ENCODE results near the gene GPR78.
"Not testable (repeated sequence)": the region's sequence is repeated elsewhere in the genome, so short reads cannot be mapped to it uniquely, and the experiment has no call there.

Gene GPR78

DNA sequence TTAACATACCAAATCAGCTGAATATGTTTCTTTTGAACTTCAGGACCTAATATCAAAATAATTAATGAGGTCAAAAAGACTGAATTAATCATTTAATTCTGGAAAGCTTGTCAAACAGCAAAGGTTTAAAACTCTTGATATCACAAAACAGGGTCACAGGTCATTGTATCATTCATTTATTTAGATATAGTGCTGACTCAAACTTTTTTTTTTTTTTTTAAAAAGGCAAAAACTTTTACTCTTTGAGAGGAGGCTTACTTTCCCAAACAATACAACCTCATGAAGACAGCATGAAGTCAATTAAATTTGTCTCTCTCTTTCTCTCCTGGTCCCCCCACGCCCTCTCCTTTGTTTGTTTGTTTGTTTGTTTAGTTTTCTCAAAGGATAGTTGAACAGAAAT is 15.6 kb upstream of the GPR78 start:
- no peak for DNase-seq (ENCODE audit: low read depth in 2 of 2)

DNA sequence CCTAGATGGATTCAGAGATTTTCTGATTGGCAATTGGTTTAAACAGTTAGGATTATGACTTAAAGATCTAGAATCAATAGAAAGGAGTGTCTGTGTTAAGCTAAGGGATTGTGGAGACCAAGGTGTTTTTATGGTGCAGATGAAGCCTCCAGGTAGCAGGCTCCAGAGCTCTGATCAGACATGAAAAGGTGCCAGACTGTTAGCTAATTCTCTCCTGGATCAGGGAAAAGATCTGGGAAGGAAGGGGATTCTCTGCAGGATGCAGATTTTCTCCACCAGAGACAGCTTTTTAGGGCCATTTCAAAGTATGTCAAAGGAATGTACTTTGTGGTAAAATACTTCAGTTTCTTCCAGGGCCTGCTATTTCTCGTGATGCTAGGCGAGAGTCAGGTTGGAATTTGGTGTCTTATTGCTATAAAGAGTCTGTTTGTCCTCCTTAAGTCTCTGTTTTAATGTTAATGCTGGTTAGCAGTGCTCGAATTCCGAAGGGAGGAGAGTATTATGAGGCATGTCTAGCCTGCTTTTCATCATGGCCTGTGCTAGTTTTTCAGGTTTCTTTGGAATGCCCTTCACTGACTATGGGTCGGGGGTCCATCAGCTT is 12.0 kb upstream of the GPR78 start:
- DNase-seq (ENCODE audit: low read depth in 2 of 2) = no peak

DNA sequence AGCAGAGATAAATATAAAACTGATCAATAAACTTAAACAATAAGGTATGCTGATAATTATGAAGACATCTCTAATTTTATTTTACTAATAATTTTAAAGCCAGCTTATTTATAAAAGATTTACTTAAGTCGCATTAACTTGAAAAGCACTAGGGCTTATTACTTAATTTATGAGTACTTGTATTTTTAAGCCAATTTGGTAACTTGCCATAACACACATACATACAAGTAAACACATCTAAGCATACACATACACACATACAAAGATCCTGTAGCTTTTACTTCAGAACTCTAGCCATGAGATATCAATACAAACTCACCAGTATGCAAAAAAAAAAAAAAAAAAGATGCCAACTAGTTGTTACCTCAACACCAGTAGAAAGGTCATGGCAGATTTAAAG is 10.0 kb upstream of the GPR78 start:
- no peak for DNase-seq (ENCODE audit: low read depth in 2 of 2)

DNA sequence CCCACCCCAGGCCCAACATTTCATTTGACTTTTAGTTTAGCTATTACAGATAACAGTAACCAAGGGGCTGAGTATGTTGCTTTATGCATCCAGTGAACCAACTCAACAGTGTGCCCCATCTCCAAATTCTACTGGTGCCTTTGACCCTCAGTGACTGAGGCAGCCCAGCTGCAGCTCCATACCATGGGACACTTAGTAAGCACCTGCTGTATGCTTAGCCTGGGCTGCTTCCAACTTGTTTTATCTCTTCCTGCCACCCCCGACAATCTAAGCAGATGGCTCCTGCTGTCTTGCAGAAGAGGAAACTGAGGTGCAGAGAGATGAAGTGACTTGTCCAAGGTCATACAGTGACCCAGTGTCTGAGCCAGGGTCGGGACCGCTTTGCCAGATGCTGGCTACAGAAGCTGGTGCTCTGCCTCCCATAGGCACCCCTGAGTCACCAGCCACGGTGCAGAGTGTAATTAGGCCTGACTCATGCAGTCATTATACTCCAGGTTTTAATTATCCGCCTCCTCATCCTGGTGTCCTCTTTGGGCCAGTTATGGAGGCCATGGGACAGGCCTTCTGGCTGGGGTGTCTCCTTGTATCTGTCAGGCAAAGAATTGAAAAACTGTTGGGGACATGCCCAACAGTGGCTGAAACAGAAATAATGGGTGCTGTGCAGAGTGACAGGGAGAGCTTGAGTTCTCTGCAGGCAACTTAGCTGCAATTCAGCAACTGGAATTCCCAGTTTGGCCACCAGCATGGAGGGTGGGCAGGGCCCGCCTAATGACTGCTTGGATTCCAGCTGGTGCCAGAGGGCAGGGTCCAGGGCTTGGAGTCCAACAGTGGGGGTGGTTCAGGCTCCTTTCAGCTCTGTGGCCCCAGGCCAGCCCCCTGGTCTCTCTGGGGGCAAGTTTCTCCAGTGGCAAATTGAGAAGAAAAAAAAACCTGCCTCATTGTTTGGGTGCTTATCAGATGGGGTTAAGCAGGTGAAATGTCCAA is 8.2 kb upstream of the GPR78 start:
- DNase-seq (ENCODE audit: low read depth in 2 of 2) = no peak

DNA sequence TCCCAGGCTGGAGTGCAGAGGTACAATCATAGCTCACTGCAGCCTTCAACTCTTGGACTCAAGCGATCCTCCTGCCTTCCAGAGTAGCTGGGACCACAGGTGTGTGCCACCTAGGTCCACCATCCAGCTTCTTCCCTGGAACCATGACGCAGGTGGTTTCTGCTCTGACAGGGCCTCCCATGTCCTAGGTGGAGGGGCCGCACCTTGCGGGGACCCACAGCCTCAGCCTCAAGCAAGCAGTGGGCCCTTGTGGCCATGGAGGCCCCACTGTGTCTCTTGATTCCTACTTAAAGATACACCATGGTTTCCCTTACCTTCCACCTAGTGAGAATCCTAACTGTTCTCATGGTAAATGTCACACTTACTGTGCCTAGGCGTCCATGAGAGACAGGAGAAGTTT is 6.9 kb upstream of the GPR78 start:
- DNase-seq (ENCODE audit: low read depth in 2 of 2) = no peak

DNA sequence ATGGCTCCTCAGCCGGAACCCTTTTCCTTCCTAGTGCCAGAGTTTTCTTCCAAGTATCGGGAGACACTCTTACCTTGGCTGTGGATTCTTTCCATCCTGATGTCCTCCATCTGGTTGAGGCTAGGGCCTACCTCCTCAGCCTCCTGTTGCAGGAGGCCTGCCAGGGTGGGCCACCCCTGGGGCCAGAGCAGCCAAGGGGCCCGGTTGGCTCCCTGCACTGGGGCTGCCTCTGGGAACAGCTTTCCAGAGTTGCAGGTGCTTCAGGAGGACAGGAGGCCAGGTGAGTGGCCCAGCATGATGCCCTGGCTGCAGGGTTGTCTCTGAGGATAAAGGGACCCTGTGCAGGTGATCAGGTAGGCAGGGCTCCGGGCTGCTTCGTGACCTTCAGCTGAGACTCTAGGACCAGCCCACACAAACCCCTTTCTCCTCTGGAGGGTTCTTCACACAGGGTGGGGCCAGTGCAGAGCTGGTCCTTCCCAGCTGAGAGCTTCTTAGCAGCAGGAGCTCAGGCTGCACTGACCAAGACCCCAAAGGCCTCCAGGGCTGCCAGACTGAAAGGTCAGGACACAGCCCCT is 5.3 kb upstream of the GPR78 start:
- no peak for DNase-seq (ENCODE audit: low read depth in 2 of 2)

DNA sequence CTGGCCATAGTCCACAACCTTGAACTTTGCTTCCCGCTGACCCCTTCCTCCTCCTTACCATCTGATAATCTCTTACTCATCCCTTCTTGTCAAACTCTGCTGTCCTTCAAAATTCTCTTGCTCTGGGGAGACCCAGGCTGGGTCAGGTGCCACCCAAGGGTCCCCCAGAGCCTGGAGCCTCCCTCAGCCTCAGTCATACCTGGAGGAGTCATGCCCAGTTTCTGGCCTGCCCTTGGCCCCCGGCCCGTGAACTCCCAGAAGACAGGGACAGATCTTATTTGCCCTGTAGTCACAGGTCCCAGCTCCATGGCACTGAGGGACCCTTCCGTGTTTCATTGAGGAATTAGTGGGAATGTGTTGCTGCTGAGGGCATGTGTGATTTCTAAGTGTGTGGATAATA is 4.7 kb upstream of the GPR78 start:
- DNase-seq (ENCODE audit: low read depth in 2 of 2) = no peak

DNA sequence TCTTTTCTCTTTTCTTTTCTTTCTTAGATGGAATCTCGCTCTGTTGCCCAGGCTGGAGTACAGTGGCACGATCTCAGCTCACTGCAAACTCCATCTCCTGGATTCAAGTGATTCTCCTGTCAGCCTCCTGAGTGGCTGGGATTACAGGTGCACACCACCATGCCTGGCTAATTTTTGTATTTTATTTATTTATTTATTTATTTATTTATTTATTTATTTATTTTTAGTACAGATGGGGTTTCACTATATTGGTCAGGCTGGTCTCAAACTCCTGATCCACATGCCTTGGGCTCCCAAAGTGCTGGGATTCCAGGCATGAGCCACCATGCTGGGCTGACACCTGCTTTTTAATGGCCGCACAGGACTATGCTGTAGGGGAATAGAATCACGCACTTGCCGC is 3.6 kb upstream of the GPR78 start:
- not testable (repeated sequence) for DNase-seq (ENCODE audit: low read depth in 2 of 2)

DNA sequence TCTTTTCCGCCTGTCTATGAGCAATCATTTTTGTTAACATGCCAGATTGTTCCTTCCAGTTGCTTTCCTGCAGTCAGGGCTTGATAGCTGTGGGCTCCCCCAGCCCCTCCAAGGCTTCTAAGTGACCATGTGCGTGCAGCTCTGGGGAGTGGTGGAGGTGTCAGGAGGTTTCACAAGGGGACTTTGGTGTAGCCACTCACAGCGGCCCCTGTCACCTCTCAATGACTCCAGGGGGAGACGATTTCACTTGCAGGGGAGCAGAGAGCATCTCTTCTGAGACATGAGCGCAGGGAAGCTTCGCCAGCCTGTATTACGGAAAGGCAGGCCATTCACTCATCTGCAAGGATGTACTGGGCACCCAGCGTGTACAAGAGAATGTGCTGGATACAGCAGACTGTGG is 3.1 kb upstream of the GPR78 start:
- no peak for DNase-seq (ENCODE audit: low read depth in 2 of 2)

DNA sequence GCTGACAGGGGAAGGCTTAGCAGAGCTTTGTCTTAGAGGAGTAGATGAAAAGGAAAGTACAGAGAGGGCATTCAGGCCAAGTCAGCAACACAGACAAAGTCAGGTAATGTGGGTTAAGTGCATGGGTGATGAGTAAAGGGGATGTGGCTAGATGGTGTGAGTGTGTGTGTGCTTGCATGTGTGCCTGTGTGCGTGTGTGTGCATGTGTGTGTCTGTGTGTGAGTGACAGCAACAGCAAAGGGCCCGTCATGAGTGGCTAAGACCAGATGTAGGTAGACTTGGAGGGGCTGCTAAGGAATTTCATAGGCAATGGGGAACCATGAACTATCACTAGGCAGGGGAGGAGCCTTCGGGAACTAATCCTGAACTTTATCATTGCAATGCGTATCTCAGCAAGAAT is 2.2 kb upstream of the GPR78 start:
- DNase-seq (ENCODE audit: low read depth in 2 of 2) = no peak

DNA sequence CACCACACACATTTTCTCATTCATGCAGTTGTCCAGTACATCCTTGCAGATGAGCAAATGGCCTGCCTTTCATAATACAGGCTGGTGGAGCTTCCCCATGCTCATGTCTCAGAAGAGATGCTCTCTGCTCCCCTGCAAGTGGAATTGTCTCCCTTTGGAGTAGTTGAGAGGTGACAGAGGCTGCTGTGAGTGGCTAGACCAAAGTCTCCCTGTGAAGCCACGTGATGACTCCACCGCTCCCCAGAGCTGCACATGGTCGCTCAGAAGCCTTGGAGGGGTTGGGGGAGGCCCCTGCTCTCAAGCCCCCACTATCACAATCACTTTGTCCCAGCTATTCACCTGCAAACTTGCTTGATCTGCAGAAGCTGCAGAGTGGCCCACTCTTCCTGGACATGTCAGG is 1.5 kb upstream of the GPR78 start:
- DNase-seq (ENCODE audit: low read depth in 2 of 2) = no peak

DNA sequence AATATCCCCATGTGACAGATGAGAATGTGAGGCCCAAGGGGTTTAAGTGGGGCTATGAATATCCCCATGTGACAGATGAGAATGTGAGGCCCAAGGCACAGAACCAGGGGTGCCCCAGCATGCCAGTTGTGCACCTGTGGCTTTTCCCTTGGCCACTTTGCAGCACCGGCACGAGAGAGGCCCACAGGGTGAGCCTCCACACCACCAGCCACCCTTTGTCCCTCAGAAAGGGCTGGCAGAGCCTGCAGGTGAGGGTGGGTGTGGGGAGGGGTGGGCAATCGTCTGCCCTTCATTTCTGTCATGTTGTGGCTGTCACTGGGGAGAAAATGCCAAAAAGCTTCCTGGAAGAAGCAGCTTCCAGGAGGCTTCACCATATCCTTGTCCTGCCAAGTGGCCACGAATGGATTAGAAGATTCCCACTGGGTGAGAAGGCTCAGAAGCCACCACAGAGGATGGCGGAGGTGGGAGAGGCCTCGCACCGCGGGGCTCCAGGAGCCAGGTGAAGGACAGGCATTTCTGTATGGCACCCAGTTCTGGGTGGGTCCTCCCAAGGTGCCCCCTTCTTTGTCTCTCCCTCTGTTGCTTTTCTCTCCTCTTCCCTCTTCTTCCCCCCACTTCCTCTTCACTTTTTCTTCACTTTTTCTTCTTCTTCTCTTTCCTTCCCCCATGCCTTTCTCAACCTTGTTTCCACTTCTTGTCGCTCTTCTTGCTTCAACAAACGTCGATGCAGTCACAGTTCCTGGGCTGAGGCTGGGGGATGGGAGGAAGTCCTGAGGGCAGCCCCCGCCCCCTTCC is 469 bp upstream of the GPR78 start:
- no peak for DNase-seq (ENCODE audit: low read depth in 2 of 2)

DNA sequence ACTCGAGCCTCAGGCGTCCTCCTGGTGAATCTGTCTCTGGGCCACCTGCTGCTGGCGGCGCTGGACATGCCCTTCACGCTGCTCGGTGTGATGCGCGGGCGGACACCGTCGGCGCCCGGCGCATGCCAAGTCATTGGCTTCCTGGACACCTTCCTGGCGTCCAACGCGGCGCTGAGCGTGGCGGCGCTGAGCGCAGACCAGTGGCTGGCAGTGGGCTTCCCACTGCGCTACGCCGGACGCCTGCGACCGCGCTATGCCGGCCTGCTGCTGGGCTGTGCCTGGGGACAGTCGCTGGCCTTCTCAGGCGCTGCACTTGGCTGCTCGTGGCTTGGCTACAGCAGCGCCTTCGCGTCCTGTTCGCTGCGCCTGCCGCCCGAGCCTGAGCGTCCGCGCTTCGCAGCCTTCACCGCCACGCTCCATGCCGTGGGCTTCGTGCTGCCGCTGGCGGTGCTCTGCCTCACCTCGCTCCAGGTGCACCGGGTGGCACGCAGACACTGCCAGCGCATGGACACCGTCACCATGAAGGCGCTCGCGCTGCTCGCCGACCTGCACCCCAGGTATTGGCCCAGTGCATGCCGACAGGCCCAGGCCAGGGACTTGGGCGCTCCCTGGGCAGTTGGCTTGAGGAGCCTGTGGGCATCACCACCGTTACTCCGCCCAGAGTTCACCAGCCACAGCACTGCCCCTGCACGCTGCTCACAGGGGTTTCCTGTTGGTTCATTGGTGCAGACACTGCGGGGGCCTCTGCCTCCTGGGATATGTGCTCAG is 1.1 kb downstream of the GPR78 start:
- no peak for DNase-seq (ENCODE audit: low read depth in 2 of 2)

DNA sequence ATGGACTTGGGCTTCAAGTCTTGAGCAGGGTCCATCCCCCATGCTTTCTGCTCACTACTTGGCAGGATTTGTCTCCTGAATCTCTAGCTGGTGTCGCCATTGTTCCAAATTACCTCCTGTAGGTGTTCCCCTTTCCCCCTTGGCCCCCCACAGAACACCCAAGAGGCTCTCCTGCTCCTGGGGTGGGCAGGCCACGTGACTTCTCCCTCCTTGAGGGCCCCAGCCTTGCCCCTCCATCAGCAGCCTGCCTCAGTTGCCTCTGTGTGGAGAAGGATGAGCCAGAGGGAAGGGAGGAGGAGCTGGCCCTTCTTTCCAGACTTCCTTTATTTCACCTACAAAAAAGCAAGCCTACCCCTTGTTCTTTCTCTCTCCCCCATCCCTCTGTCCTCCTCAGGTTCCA is 1.8 kb downstream of the GPR78 start:
- DNase-seq (ENCODE audit: low read depth in 2 of 2) = no peak

DNA sequence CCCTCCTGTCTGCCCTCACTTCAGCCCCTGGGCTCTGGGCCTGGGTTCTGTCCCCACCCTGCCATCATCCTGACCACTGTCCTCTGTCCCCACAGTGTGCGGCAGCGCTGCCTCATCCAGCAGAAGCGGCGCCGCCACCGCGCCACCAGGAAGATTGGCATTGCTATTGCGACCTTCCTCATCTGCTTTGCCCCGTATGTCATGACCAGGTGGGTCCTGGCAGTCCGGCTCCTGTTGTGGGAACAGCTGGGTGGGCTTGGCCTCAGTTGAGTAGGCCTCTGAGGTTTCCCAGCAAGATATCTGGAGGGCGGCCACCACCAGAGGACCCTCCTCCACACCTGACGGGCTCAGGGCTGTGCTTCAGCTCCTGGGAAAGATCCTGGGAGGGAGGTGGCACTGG is 2.2 kb downstream of the GPR78 start:
- no peak for DNase-seq (ENCODE audit: low read depth in 2 of 2)

DNA sequence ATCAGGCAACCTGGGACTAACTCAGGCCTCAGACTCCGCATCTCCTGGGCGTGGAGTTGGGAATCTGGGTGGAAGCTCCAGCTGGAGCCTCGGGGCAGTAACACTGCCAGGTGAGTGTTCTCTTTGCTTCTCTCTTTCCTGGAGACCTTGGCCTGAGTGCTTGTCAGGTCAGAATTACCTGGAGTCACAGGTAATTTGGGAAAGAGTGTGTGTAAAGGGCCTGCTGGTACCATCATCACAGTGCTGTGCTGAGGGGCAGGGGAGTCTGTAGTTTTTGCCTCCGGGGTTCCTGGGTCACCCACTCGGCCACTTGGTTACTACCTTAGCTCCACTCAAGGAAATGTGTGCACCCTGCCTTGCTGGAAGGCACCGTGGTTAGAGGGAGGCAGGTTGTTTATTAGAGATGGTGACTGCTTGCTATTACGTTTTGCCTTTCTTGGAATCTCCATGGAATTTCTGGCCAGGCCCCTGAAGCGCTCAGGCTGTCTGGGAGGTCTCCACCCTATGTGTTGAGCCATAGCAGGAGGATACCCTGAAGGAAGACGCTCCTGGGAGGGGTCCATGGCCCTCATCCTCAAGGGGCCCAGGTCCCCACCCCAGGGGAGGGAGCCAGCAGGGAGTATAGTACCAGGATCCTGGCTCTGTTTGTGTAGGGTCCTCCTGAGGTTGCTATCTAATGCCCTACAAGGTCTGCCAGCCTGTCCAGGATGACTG is 2.9 kb downstream of the GPR78 start:
- no peak for DNase-seq (ENCODE audit: low read depth in 2 of 2)

DNA sequence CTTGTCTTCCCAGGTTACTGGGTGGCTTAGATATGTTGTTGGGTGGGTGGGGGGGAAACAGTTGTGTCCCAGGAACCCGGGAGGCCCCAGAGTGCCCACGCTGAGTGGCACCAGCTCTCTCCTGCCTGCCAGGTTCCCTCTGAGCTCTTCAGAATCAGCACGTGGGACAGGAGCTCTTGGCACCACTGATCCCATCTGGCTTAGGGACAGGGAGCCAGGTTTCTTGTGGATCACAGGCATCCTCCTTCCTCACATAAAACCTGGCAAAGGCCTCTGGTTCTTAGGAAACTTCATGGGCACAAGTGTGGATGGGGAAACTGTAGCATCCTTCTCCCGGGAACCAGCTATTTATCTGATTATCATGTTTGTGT is 3.4 kb downstream of the GPR78 start:
- no peak for DNase-seq (ENCODE audit: low read depth in 2 of 2)

DNA sequence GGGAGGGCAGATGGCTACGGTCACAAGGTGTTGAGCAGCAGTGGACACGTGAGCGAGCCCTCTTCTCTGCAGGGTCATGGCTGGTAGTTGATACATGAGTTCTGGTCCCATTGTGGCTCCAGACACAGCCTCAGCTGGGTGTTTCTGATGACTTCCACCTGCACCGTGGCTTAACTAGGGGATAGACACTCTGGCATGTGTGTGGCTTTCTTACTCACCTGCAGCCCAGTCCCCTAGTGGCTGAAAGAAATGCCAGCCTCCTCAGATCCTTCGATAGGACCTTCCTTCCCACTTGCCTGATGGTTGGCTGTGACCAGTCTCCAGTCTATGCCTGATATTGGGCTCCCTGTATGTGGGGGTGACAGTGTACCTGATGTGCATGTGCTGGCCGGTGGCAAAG is 5.0 kb downstream of the GPR78 start:
- no peak for DNase-seq (ENCODE audit: low read depth in 2 of 2)

DNA sequence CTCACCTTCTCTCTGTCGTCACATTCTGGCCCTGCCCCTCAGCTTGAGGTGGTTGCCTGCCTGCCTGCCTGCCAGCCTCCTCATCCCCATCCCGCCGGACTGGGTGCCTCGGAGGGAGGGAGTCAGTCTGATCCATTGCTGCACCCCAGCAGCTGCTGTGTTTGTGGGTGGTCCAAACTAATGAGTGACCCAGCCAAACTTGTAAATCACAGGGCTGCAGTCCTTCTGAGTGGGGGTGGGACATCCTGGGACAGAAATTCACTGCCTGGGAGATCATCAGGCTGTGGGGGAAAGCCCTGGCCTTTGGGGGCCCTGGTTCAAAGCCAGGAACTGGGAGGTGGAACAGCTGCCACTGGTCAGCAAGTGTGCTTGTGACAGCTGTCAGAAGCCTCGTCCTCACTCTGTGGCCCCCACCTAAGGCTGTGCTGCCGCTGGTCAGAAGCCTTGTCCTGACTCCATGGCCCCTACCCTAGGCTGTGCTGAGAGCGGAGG is 5.6 kb downstream of the GPR78 start:
- no peak for DNase-seq (ENCODE audit: low read depth in 2 of 2)

DNA sequence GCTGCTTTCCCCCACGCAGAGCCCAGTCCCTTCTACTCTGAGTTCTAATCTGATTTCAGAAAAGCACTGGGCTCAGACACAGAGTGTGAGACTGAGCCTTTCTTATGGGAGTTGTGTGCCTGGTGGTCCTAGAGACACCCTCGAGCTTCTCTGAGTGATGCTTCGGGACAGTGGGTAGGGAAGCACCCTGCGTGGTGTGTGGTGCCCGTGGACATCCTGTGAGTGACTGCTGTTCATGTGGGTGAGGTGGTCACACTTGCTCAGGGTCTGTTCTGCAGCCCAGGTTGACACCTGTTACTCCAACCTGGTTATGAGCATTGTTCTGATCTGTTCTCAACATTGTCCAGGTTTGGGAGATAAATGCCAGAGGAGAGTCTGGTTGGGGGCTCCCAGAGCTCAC is 6.1 kb downstream of the GPR78 start:
- no peak for DNase-seq (ENCODE audit: low read depth in 2 of 2)
